Measurements from ENCODE around the gene GPANK1.

GPANK1 gene

DNA sequence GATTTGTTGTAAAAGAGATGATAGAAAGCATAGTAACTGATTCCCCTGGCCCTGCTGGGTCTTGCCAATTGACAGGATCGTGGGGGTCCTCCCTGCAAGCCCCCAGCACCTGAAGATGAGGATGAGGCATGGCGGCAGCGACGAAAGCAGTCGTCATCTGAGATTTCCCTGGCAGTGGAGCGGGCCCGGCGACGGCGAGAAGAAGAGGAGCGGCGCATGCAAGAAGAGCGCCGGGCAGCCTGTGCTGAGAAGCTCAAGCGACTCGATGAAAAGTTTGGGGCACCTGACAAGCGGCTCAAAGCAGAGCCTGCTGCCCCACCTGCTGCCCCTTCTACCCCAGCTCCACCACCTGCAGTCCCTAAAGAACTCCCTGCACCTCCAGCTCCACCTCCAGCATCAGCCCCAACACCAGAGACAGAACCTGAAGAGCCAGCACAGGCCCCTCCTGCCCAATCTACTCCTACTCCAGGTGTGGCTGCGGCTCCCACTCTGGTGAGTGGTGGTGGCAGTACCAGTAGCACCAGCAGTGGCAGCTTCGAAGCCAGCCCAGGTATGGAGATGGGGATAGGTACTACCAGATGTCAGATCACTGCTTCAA lies 37.0 kb downstream of the GPANK1 start:
- Histone ChIP-seq H4K20me1 (ENCODE audit: insufficient read depth, low read length, poor library complexity, severe bottlenecking) (peaks cover 95% of the 10 kb centered on the region), H3K4me3 (ENCODE audit: low read length, poor library complexity, severe bottlenecking) (no peak overlapping the region), H3F3A (ENCODE audit: low read depth) (no peaks in the 10 kb centered on the region), H3K9me3 (ENCODE audit: insufficient read depth, low read depth, low read length) (no peaks in the 10 kb centered on the region), H3K36me3 (ENCODE audit: insufficient read depth, low read length) (peaks cover 96% of the 10 kb centered on the region), H2AFZ (ENCODE audit: low read length) (no peak overlapping the region), H3K27me3 (ENCODE audit: insufficient read depth, low read length, poor library complexity, severe bottlenecking) (no peaks in the 10 kb centered on the region), H3K4me1 (ENCODE audit: insufficient read depth, low read length, poor library complexity, severe bottlenecking) (peaks cover 30% of the 10 kb centered on the region), H3K9me2 (replicated peaks; ENCODE audit: low read depth, low read length) (no peaks in the 10 kb centered on the region), H3K4me2 (ENCODE audit: low read depth, low read length, poor library complexity, severe bottlenecking) (peak overlapping the region; percentile 30), H3K79me2 (ENCODE audit: insufficient read depth, low read length) (peaks cover 99% of the 10 kb centered on the region), H3K9ac (ENCODE audit: low read depth, low read length, poor library complexity, severe bottlenecking) (no peak overlapping the region)
- TF ChIP-seq, protein P1, sequence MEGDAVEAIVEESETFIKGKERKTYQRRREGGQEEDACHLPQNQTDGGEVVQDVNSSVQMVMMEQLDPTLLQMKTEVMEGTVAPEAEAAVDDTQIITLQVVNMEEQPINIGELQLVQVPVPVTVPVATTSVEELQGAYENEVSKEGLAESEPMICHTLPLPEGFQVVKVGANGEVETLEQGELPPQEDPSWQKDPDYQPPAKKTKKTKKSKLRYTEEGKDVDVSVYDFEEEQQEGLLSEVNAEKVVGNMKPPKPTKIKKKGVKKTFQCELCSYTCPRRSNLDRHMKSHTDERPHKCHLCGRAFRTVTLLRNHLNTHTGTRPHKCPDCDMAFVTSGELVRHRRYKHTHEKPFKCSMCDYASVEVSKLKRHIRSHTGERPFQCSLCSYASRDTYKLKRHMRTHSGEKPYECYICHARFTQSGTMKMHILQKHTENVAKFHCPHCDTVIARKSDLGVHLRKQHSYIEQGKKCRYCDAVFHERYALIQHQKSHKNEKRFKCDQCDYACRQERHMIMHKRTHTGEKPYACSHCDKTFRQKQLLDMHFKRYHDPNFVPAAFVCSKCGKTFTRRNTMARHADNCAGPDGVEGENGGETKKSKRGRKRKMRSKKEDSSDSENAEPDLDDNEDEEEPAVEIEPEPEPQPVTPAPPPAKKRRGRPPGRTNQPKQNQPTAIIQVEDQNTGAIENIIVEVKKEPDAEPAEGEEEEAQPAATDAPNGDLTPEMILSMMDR (conservative IDR thresholded peaks at IDR 0.05; ENCODE audit: low read length), result no peak
- no peak for TF ChIP-seq EZH2phosphoT487 (IDR thresholded peaks at IDR 0.05; ENCODE audit: borderline replicate concordance)

DNA sequence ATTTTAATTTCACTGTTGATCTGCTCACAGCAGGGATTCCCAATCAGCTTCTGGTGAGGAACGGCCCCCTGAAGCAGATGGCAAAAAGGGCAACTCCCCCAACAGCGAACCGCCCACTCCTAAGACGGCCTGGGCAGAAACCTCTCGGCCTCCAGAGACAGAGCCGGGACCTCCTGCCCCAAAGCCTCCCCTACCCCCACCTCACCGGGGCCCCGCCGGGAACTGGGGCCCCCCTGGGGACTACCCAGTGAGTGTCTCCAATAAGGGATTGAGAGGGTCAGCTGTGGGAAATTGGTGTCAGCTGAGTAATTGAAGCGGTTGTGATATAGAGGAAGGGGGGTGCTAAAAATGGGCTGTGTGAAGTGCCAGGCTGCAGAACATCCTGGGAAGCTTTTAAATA lies 37.8 kb downstream of the GPANK1 start:
- Histone ChIP-seq H3K9me2 (replicated peaks; ENCODE audit: low read depth, low read length) (no peaks in the 10 kb centered on the region), H3K9me3 (ENCODE audit: insufficient read depth, low read depth, low read length) (no peaks in the 10 kb centered on the region), H2AFZ (ENCODE audit: low read length) (no peak overlapping the region), H3K4me3 (ENCODE audit: low read length, poor library complexity, severe bottlenecking) (no peak overlapping the region), H3K36me3 (ENCODE audit: insufficient read depth, low read length) (peaks cover 91% of the 10 kb centered on the region), H3K79me2 (ENCODE audit: insufficient read depth, low read length) (peaks cover 99% of the 10 kb centered on the region), H3K27me3 (ENCODE audit: insufficient read depth, low read length, poor library complexity, severe bottlenecking) (no peaks in the 10 kb centered on the region), H3K4me2 (ENCODE audit: low read depth, low read length, poor library complexity, severe bottlenecking) (peak overlapping the region; percentile 18), H3K9ac (ENCODE audit: low read depth, low read length, poor library complexity, severe bottlenecking) (no peak overlapping the region), H4K20me1 (ENCODE audit: insufficient read depth, low read length, poor library complexity, severe bottlenecking) (peaks cover 95% of the 10 kb centered on the region), H3F3A (ENCODE audit: low read depth) (no peaks in the 10 kb centered on the region), H3K4me1 (ENCODE audit: insufficient read depth, low read length, poor library complexity, severe bottlenecking) (peaks cover 32% of the 10 kb centered on the region)
- TF ChIP-seq, protein P1 (conservative IDR thresholded peaks at IDR 0.05; ENCODE audit: low read length), result no peak
- no peak for TF ChIP-seq EZH2phosphoT487 (IDR thresholded peaks at IDR 0.05; ENCODE audit: borderline replicate concordance)

DNA sequence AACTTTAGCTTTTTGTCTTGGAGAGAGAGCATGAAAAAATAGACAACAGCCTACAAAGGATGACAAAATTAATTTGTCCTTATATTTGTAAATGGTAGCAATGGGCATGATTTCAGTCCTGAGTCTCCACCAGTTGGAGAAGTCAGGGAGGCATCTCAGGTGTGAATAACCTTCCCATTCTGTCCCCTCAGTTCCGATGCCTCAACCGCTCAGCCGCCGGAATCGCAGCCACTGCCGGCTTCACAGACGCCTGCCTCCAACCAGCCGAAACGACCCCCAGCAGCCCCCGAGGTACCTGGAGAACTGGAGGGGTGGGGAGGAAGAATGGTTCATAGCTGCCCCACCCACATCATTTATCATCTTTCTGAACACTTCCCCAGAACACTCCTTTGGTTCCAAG lies 40.7 kb downstream of the GPANK1 start:
- Histone ChIP-seq H3K4me2 (ENCODE audit: low read depth, low read length, poor library complexity, severe bottlenecking) (peak overlapping the region; percentile 99), H3F3A (ENCODE audit: low read depth) (peaks cover 2% of the 10 kb centered on the region; the same call in 1 of the 2 replicates), H3K79me2 (ENCODE audit: insufficient read depth, low read length) (peaks cover 90% of the 10 kb centered on the region), H4K20me1 (ENCODE audit: insufficient read depth, low read length, poor library complexity, severe bottlenecking) (peaks cover 82% of the 10 kb centered on the region), H3K4me1 (ENCODE audit: insufficient read depth, low read length, poor library complexity, severe bottlenecking) (peaks cover 43% of the 10 kb centered on the region), H3K9ac (ENCODE audit: low read depth, low read length, poor library complexity, severe bottlenecking) (peak overlapping the region; percentile 99), H3K36me3 (ENCODE audit: insufficient read depth, low read length) (peaks cover 63% of the 10 kb centered on the region), H3K27me3 (ENCODE audit: insufficient read depth, low read length, poor library complexity, severe bottlenecking) (peaks cover 10% of the 10 kb centered on the region), H3K4me3 (ENCODE audit: low read length, poor library complexity, severe bottlenecking) (peak overlapping the region; percentile 94), H3K9me3 (ENCODE audit: insufficient read depth, low read depth, low read length) (no peaks in the 10 kb centered on the region), H3K9me2 (replicated peaks; ENCODE audit: low read depth, low read length) (no peaks in the 10 kb centered on the region), H2AFZ (ENCODE audit: low read length) (no peak overlapping the region)
- TF ChIP-seq, protein P1 (conservative IDR thresholded peaks at IDR 0.05; ENCODE audit: low read length), result no peak
- no peak for TF ChIP-seq EZH2phosphoT487 (IDR thresholded peaks at IDR 0.05; ENCODE audit: borderline replicate concordance)

All from Loucy (cell line).